T1000 (cell line): ENCODE results near the gene OR7C2.
"Not testable (repeated sequence)": the region's sequence is repeated elsewhere in the genome, so short reads cannot be mapped to it uniquely, and the experiment has no call there.

Experiments
- DNase-seq: peaks from one replicate; lab custom pipeline; 2025; ENCODE audit warnings: mixed read lengths; lab: John Stamatoyannopoulos, UW

The OR7C2 gene

DNA sequence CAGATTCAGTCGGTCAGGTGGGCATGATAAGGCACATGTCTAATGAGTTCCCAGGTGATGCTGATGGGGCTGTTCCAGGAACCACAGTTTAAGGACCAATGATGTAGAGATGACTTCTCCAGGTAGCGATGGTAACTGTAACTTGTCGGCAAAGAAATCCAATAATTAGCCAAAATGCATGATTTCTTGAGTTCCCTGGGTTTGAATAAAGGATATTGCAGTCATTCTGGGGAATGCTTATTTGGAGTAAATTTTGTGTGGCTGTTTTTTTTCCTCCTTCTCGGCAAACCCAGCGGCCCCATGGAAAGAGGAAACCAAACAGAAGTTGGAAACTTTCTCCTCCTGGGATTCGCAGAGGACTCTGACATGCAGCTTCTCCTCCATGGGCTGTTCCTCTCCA is at the start of gene OR7C2:
Gene OR7C2, plus strand, starts transcription at position 301 of the 400 bp plus-strand sequence. Its CDS starts 0 bp downstream, at position 301.
- DNase-seq: no peak

DNA sequence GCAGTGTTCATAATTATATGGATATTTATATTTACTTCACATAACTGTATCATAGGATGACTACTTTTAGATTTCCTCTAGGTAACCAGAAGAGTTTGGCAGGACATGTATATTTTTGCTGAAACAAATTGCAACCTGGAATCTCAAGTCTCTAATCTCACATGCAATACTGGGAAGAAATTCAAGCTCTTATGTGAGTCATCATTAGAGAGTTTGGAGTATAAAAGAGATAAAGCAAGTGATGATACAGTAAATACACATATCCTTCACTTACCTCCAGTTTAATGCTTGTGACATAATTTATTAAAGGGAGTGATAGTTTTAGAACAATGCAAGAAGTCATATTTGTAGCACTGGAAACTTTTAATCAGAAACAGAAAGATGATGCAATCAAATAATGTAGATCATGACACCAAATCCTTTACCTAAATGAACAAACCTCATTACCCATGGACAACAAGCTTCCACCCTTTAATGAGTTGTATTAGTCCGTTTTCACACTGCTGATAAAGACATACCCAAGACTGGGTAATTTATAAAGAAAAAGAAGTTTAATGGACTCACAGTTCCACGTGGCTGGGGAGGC is 39.5 kb upstream of the OR7C2 start:
- DNase-seq: no peak

- no peak for DNase-seq
These were observed 34.6 kb upstream of the OR7C2 start for GRCh38 chr19:14906711-14907110.

DNA sequence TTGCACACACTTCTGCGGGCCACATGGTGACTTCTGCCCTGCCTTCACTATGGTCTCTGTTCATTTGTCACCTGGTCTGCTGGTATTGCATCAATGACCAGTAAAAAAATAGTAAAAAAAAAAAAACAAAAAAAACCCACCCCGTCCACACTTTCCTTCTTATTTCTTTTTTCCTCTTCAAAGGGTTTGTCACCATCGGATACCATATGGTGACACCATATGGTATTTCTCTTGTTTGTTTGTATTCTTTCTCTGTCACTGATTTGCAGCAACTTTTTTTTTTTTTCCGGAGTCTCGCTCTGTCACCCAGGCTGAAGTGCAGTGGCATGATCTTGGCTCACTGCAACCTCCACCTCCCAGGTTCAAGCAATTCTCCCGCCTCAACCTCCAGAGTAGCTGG is 26.2 kb upstream of the OR7C2 start:
- no peak for DNase-seq

- DNase-seq: no peak
These were observed 24.4 kb upstream of the OR7C2 start for GRCh38 chr19:14916848-14917247.

DNA sequence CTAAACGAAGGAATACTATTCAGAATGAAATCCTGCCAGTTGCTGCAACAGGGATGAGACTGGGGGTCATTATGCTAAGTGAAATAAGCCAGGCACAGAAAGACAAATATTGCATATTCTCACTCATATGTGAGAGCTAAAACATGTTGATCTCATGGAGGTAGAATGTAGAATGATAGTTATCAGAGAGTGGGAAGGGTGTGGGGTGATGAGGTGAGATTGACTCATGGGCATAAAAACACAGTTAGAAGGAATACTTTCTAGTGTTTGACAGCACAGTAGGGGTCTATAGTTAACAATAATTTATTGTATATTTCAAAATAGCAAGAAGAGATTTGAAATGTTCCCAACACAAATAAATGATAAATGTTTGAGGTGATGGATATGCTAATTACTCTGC is 7.8 kb upstream of the OR7C2 start:
- DNase-seq: no peak

DNA sequence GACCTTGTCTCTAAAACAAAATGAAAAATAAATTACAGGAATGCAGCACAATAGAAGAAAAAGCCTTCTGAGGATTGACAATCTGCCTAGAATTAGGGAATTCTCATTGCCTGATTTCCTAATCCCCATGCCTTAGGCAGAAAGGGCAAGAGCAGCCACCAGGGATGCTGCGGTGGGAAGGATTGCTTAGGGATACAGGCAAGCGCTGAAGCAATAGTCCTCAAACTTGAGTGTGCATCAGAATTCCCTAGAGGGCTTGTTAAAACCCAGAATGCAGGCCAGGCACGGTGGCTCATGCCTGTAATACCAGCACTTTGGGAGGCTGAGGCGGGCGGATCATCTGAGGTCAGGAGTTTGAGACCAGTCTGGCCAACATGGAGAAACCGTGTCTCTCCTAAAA is 1.0 kb upstream of the OR7C2 start:
- DNase-seq: no peak

GRCh38 chr19:14943601-14944000 is 2.3 kb downstream of the OR7C2 start:
- DNase-seq: no peak

DNA sequence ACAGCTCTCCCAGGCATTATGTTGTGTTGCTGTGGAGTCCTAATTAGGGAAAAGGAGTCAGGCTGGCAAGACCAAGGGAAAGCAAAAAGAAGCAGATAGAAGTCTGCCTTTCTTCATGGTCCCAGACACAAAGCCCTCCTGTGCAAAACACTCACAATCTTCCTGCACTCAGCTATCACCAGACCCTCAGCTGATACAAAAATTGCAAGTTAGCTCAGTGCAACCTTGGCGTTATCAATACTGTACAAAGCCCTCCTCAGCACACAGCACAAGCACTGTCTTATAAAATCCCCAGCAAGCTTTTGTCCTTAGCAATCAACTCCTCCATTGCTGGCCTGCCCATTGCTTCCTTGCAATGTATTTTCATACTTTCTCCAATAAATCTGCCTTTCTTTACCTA is 3.2 kb downstream of the OR7C2 start:
- no peak for DNase-seq

DNA sequence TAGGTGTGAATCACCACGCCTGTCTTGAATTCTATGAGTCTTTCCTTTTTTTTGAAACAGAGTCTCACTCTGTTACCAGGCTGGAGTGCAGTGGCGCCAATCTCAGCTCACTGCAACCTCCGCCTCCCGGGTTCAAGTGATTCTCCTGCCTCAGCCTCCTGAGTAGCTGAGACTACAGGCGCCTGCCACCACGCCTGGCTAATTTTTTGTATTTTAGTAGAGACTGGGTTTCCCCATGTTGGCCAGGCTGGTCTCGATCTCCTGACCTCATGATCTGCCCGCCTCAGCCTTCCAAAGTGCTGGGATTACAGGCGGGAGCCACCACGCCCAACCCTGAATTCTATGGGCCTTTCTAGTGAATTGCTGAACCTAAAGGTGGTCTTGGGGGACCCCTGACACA is 8.1 kb downstream of the OR7C2 start:
- DNase-seq: not testable (repeated sequence)

DNA sequence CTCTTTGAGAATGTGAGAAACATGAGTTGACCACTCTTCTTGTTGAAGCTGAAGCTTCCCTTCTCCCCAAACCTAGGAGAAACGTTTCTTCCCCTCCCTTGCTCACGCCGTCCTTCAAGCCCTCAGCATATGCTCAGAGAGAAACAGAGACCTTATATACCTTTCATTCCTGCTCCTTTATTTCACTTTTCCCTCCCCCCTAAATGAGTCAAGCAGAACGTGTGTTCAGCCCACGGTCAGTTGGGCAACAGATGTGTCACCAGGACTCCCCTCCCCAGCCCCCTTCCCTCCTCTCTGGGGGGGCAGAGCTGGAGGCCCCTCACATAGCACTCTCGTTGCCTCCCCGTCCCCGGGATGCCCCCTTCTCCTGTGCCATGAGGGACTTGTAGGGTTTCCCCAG is 8.6 kb downstream of the OR7C2 start:
- DNase-seq: no peak

GRCh38 chr19:14950421-14950820 is 9.1 kb downstream of the OR7C2 start:
- no peak for DNase-seq

GRCh38 chr19:14952767-14953166 is 11.5 kb downstream of the OR7C2 start:
- DNase-seq: no peak

- DNase-seq: no peak
These were observed 12.9 kb downstream of the OR7C2 start for GRCh38 chr19:14954071-14954655.

GRCh38 chr19:14957464-14957863 is 16.2 kb downstream of the OR7C2 start:
- no peak for DNase-seq

DNA sequence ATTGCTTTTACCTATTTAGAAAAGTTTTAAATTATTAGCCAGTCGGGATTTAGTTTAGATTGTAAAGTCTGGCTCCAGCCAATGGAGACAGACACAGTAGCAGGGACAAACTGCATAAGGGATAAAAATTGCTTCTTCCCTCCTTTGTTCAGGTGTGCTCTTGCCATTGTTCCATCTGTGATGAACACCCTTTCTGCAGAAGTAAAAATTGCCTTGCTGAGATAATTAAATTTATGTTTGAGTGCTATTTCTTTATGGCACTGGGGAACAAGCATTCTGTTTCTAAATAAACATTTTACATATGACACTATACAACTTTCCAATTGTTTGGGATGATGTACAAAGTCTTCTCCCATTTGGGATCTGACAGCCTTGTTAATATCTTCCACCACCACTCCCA is 18.0 kb downstream of the OR7C2 start:
- DNase-seq: no peak

GRCh38 chr19:14961956-14962685 is 20.8 kb downstream of the OR7C2 start:
- no peak for DNase-seq

GRCh38 chr19:14968247-14968646 is 27.0 kb downstream of the OR7C2 start:
- DNase-seq: no peak

GRCh38 chr19:14971474-14971873 is 30.2 kb downstream of the OR7C2 start:
- DNase-seq: no peak

DNA sequence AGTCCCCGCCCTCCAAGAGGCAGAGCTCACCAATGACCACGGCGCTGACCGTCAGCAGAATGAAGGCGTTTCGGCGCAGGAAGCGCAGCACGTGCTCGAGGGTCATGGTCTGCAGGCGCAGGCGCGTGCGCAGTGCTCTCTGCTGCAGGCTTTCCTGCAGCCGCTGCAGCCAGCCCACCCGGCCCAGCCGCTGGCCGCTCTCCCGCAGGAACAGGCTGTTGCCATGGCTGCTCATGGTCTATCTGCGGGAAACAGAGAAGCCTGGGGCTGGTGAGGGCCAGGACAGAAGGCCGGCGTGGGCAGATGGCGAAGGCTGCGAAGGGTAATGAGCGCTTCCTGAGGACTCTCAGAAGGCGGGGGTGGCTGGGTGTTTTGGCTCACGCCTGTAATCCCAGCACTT is 31.4 kb downstream of the OR7C2 start:
- no peak for DNase-seq

GRCh38 chr19:14974488-14974887 is 33.2 kb downstream of the OR7C2 start:
- DNase-seq: no peak

DNA sequence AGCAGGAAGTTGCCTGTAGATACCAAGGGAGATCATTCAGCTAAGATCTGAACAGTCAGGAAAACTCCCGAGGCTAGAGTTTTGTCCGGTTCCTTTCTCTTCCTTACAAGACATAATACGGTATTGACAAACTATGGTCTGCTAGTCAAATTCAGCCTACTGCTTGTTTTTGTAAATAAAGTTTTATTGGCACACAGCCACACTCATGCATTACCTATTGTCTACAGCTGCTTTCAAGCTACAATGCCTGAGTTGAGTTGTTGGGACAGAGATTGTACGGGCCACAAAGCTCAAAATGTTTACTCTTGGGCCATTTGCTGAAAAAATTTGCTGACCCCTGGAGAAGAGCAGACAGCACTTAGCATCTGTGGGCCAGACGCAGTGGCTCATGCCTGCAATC is 35.8 kb downstream of the OR7C2 start:
- DNase-seq: no peak

DNA sequence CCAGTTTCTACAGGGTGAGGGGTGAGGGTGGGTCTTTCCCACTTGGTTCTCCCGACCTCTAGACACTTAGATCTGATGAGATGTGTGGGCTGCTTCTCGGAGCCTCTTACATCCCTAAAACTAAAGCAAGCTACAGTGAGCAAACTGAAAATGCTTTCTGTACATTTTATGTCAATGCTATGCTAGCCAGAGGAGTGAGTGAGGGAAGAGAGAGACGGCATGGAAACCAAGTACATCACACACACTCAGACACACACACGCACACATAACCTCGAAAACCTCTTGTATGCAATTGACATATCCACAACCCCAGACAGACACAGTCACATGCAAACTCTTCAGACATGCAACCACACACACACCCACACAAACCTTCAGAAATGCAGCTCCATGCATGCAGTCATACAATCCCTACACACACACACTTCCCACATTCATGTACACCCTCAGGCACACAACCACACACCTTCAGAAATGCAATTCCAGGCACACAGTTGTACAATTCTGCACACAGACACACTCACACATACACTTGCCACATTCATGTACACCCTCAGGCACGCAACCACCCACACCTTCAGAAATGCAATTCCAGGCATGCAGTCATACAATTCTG is 37.0 kb downstream of the OR7C2 start:
- DNase-seq: no peak
